Osteoblast (primary cell): ENCODE results near the gene NDUFV2. TPM values are rescaled to one million over a fixed set of nuclear protein-coding genes. Genes with fewer than 3 reads are reported as not detected.

ENCODE experiments used
- DNase-seq: peaks from one replicate; pipeline ENCODE4 v3.0.0; 2011; ENCODE audit warnings: low spot score, mixed read lengths; ENCODE audit not compliant: insufficient read length; ENCODE audit errors: missing footprints
- H2AFZ ChIP-seq: 2 replicates; pipeline ENCODE4 v1.6.0; 2011; ENCODE audit warnings: mild to moderate bottlenecking, low read length
- H3K27ac ChIP-seq: 2 replicates; pipeline ENCODE4 v1.5.1; 2011; ENCODE audit warnings: mild to moderate bottlenecking, low read depth, low read length, moderate library complexity
- H3K27me3 ChIP-seq: 2 replicates; pipeline ENCODE4 v1.6.0; 2012; ENCODE audit warnings: mild to moderate bottlenecking, control low read depth, inconsistent platforms, low read length, moderate library complexity; ENCODE audit not compliant: insufficient read depth
- H3K36me3 ChIP-seq: 2 replicates; pipeline ENCODE4 v1.5.1; 2011; ENCODE audit warnings: mild to moderate bottlenecking, low read length, control low read depth, moderate library complexity; ENCODE audit not compliant: insufficient read depth
- H3K4me1 ChIP-seq: 2 replicates; pipeline ENCODE4 v1.5.1; 2011; ENCODE audit warnings: mild to moderate bottlenecking, low read length, control low read depth, moderate library complexity; ENCODE audit not compliant: insufficient read depth
- H3K4me2 ChIP-seq: 2 replicates; pipeline ENCODE4 v1.6.0; 2011; ENCODE audit warnings: mild to moderate bottlenecking, low read length; ENCODE audit not compliant: insufficient read depth
- H3K4me3 ChIP-seq: fragments of 200-600 bp; sonication (generic); 3 replicates; pipeline ENCODE4 v1.5.1; 2012; ENCODE audit warnings: mild to moderate bottlenecking, low read length, inconsistent platforms; ENCODE audit not compliant: insufficient read depth
- H3K79me2 ChIP-seq: 2 replicates; pipeline ENCODE4 v1.6.0; 2012; ENCODE audit warnings: mild to moderate bottlenecking, low read length, control low read depth, inconsistent platforms; ENCODE audit not compliant: insufficient read depth
- H3K9me3 ChIP-seq: 2 replicates; pipeline ENCODE4 v1.5.1; 2011; ENCODE audit warnings: low read depth, low read length, control low read depth
- H4K20me1 ChIP-seq: 2 replicates; pipeline ENCODE4 v1.6.0; 2012; ENCODE audit warnings: mild to moderate bottlenecking, low read length, control low read depth; ENCODE audit not compliant: insufficient read depth
- CTCF ChIP-seq: IDR thresholded peaks from 2 replicates; pipeline ENCODE4 v1.5.1; 2011; ENCODE audit warnings: mild to moderate bottlenecking, low read depth, low read length, moderate library complexity; ENCODE audit errors: extremely low read depth
- total RNA-seq: library from RNA; depleted of rRNA; stranded (reverse); fragments of >200 nt; gene quantifications from 2 replicates; pipeline ENCODE4 v1.2.3, GENCODE V29; 2012

Gene NDUFV2
- total RNA-seq, 1 donor, result 95.9 TPM

GRCh38 chr18:9139400-9140039 is 37.0 kb downstream of the NDUFV2 start:
- TF ChIP-seq CTCF, result no peak
- peak overlapping the region; percentile 87 for H3K27ac ChIP-seq
- peak; percentile 58 for DNase-seq
- no peaks in the 10 kb centered on the region for H3K9me3 ChIP-seq
- no peak overlapping the region for H2AFZ ChIP-seq
- H3K4me1 ChIP-seq, result peaks cover 43% of the 10 kb centered on the region
- H3K4me2 ChIP-seq, result peak overlapping the region; percentile 82
- peak overlapping the region; percentile 73 for H3K4me3 ChIP-seq
- H3K27me3 ChIP-seq, result no peaks in the 10 kb centered on the region
- peaks cover 74% of the 10 kb centered on the region for H3K79me2 ChIP-seq
- peaks cover 6% of the 10 kb centered on the region for H4K20me1 ChIP-seq
- H3K36me3 ChIP-seq, result peaks cover 4% of the 10 kb centered on the region

GRCh38 chr18:9140381-9140780 is 37.9 kb downstream of the NDUFV2 start:
- peak overlapping the region; percentile 82 for H3K4me2 ChIP-seq
- H4K20me1 ChIP-seq, result peaks cover 7% of the 10 kb centered on the region
- no peaks in the 10 kb centered on the region for H3K27me3 ChIP-seq
- H3K27ac ChIP-seq, result peak overlapping the region; percentile 87
- H3K9me3 ChIP-seq, result no peaks in the 10 kb centered on the region
- no peaks in the 10 kb centered on the region for H3K36me3 ChIP-seq
- H3K4me1 ChIP-seq, result peaks cover 45% of the 10 kb centered on the region
- no peak overlapping the region for H2AFZ ChIP-seq
- peak; percentile 61 for DNase-seq
- H3K79me2 ChIP-seq, result peaks cover 80% of the 10 kb centered on the region
- no peak for TF ChIP-seq CTCF
- H3K4me3 ChIP-seq, result peak overlapping the region; percentile 54

- no peaks in the 10 kb centered on the region for H3K36me3 ChIP-seq
- H3K9me3 ChIP-seq, result no peaks in the 10 kb centered on the region
- H3K4me1 ChIP-seq, result peaks cover 39% of the 10 kb centered on the region
- H3K27me3 ChIP-seq, result no peaks in the 10 kb centered on the region
- no peak overlapping the region for H2AFZ ChIP-seq
- peak overlapping the region; percentile 2 for H3K27ac ChIP-seq
- H4K20me1 ChIP-seq, result peaks cover 9% of the 10 kb centered on the region
- peak overlapping the region; percentile 82 for H3K4me2 ChIP-seq
- H3K79me2 ChIP-seq, result peaks cover 80% of the 10 kb centered on the region
- no peak overlapping the region for H3K4me3 ChIP-seq
- no peak for DNase-seq
- no peak for TF ChIP-seq CTCF
These were observed 38.5 kb downstream of the NDUFV2 start for GRCh38 chr18:9140984-9141383.

- Histone ChIP-seq H3K36me3 (no peaks in the 10 kb centered on the region), H3K4me2 (no peak overlapping the region), H3K27me3 (no peaks in the 10 kb centered on the region), H4K20me1 (peaks cover 19% of the 10 kb centered on the region), H3K79me2 (peaks cover 92% of the 10 kb centered on the region), H3K27ac (peak overlapping the region; percentile 47), H2AFZ (no peak overlapping the region), H3K4me3 (no peak overlapping the region), H3K4me1 (peaks cover 27% of the 10 kb centered on the region), H3K9me3 (no peaks in the 10 kb centered on the region)
- no peak for DNase-seq
- TF ChIP-seq CTCF, result no peak
These were observed 43.7 kb downstream of the NDUFV2 start for GRCh38 chr18:9146224-9146623.
